ENCODE data around the gene PLA2G4A. TPM values are rescaled to one million over a fixed set of nuclear protein-coding genes. Genes with fewer than 3 reads are reported as not detected.

The PLA2G4A gene
- total RNA-seq, 6 experiments from 2014 or later = 0.25 to 0.90 (median 0.45) TPM

GRCh38 chr1:186812570-186812969 lies 16.2 kb upstream of the PLA2G4A start:
- H3K36me3 Mint-ChIP-seq (ENCODE audit: low read depth) = no peaks in the 10 kb centered on the region
- TF ChIP-seq CTCF (IDR thresholded peaks at IDR 0.05) = no peak
- peak overlapping the region; percentile 15; the same call in 1 of the 2 replicates for H3K4me3 Mint-ChIP-seq
- no peaks in the 10 kb centered on the region for H3K9me3 Mint-ChIP-seq
- peak; percentile 4 for DNase-seq
- no peak overlapping the region for H3K27ac Mint-ChIP-seq
- peaks cover 2% of the 10 kb centered on the region; the same call in 1 of the 2 replicates for H3K27me3 Mint-ChIP-seq (ENCODE audit: insufficient read depth)
- H3K4me1 Mint-ChIP-seq (ENCODE audit: low read depth) = 0 out of 2 replicates have a peak, but pooled peaks cover 6% of the 10 kb centered on the region

GRCh38 chr1:186813420-186813819 lies 15.3 kb upstream of the PLA2G4A start:
- Mint-ChIP-seq H3K27me3 (ENCODE audit: insufficient read depth) (peaks cover 2% of the 10 kb centered on the region; the same call in 1 of the 2 replicates), H3K4me1 (ENCODE audit: low read depth) (0 out of 2 replicates have a peak, but pooled peaks cover 6% of the 10 kb centered on the region), H3K4me3 (no peak overlapping the region), H3K9me3 (no peaks in the 10 kb centered on the region), H3K36me3 (ENCODE audit: low read depth) (no peaks in the 10 kb centered on the region), H3K27ac (no peak overlapping the region)
- no peak for DNase-seq
- no peak for TF ChIP-seq CTCF (IDR thresholded peaks at IDR 0.05)

GRCh38 chr1:186819126-186819525 lies 9.6 kb upstream of the PLA2G4A start:
- Mint-ChIP-seq H3K27ac (peak overlapping the region; percentile 7; the same call in 1 of the 2 replicates), H3K4me3 (no peak overlapping the region), H3K9me3 (no peaks in the 10 kb centered on the region), H3K36me3 (ENCODE audit: low read depth) (no peaks in the 10 kb centered on the region), H3K4me1 (ENCODE audit: low read depth) (no peaks in the 10 kb centered on the region), H3K27me3 (ENCODE audit: insufficient read depth) (peaks cover 2% of the 10 kb centered on the region)
- TF ChIP-seq CTCF (IDR thresholded peaks at IDR 0.05) = no peak
- peak; percentile 56 for DNase-seq

- no peak for DNase-seq
- H3K27ac Mint-ChIP-seq = peak overlapping the region; percentile 7; the same call in 1 of the 2 replicates
- H3K4me1 Mint-ChIP-seq (ENCODE audit: low read depth) = no peaks in the 10 kb centered on the region
- H3K9me3 Mint-ChIP-seq = no peaks in the 10 kb centered on the region
- H3K4me3 Mint-ChIP-seq = no peak overlapping the region
- peaks cover 2% of the 10 kb centered on the region for H3K27me3 Mint-ChIP-seq (ENCODE audit: insufficient read depth)
- TF ChIP-seq CTCF (IDR thresholded peaks at IDR 0.05) = no peak
- H3K36me3 Mint-ChIP-seq (ENCODE audit: low read depth) = no peaks in the 10 kb centered on the region
Observed at GRCh38 chr1:186819563-186819962, 9.2 kb upstream of the PLA2G4A start.

- H3K27ac Mint-ChIP-seq = no peak overlapping the region
- H3K4me1 Mint-ChIP-seq (ENCODE audit: low read depth) = peaks cover 16% of the 10 kb centered on the region
- no peak for TF ChIP-seq CTCF (IDR thresholded peaks at IDR 0.05)
- H3K36me3 Mint-ChIP-seq (ENCODE audit: low read depth) = no peaks in the 10 kb centered on the region
- H3K4me3 Mint-ChIP-seq = peak overlapping the region; percentile 91
- no peak for DNase-seq
- H3K9me3 Mint-ChIP-seq = no peaks in the 10 kb centered on the region
- H3K27me3 Mint-ChIP-seq (ENCODE audit: insufficient read depth) = no peaks in the 10 kb centered on the region; the same call in 1 of the 2 replicates
Observed at GRCh38 chr1:186829686-186830587, 1.2 kb downstream of the PLA2G4A start.

All from HFFc6 (cell line).